ENCODE results near the gene CDKN2AIP.
A peak's percentile ranks its signal among the peaks of the same experiment; 100 is the strongest.
"Not testable (repeated sequence)": the region's sequence is repeated elsewhere in the genome, so short reads cannot be mapped to it uniquely, and the experiment has no call there.

The CDKN2AIP gene

DNA sequence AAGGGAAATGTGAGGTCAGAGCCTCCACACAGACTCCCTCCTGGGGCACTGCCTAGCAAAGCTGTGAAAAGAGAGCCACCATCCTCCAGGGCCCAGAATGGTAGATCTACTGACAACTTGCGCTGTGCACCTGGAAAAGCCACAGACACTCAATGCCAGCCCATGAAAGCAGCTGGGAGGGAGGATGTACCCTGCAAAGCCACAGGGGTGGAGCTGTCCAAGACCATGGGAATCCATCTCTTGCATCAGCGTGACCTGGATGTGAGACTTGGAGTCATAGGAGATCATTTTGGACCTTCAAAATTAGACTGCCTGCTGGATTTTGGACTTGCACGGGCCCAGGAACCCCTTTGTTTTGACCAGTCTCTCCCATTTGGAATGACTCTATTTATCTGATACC, 22.8 kb downstream of the CDKN2AIP start:
- Histone ChIP-seq H3K4me1 (ENCODE audit: control insufficient read depth, insufficient read depth, low read length) (no peaks in the 10 kb centered on the region), H3K36me3 (ENCODE audit: control insufficient read depth, insufficient read depth, low read length) (no peaks in the 10 kb centered on the region), H3K9ac (ENCODE audit: low read length) (no peak overlapping the region), H3K27me3 (ENCODE audit: control insufficient read depth, insufficient read depth, low read length) (no peaks in the 10 kb centered on the region), H3K27ac (ENCODE audit: low read depth, low read length) (no peak overlapping the region), H3K4me3 (ENCODE audit: low read length) (no peak overlapping the region)

GRCh38 chr4:183468210-183469095, 24.0 kb downstream of the CDKN2AIP start:
- no peak overlapping the region for H3K9ac ChIP-seq (ENCODE audit: low read length)
- H3K27ac ChIP-seq (ENCODE audit: low read depth, low read length), result no peak overlapping the region
- H3K4me3 ChIP-seq (ENCODE audit: low read length), result no peak overlapping the region
- no peaks in the 10 kb centered on the region for H3K36me3 ChIP-seq (ENCODE audit: control insufficient read depth, insufficient read depth, low read length)
- no peaks in the 10 kb centered on the region for H3K27me3 ChIP-seq (ENCODE audit: control insufficient read depth, insufficient read depth, low read length)
- H3K4me1 ChIP-seq (ENCODE audit: control insufficient read depth, insufficient read depth, low read length), result no peaks in the 10 kb centered on the region

DNA sequence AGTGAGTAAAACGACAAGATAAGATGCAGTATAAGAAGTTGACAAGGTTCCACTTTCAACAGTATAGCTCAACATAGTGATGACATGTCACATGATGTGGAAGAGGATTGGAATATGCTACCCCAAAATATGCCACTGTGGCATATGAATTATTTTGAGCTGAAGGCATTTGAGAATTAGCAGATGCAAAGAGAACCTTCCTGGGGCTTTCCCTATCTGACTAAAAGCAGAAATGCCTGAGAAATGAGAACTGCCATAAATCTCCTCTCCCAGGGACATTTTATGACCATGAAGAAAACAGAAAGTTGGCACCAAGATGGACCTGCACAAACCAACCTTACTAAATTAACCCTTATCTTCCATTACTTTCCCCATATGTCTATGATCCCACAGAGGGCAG, 24.8 kb downstream of the CDKN2AIP start:
- Histone ChIP-seq H3K4me1 (ENCODE audit: control insufficient read depth, insufficient read depth, low read length) (no peaks in the 10 kb centered on the region), H3K9ac (ENCODE audit: low read length) (no peak overlapping the region), H3K36me3 (ENCODE audit: control insufficient read depth, insufficient read depth, low read length) (no peaks in the 10 kb centered on the region), H3K27ac (ENCODE audit: low read depth, low read length) (no peak overlapping the region), H3K4me3 (ENCODE audit: low read length) (no peak overlapping the region), H3K27me3 (ENCODE audit: control insufficient read depth, insufficient read depth, low read length) (no peaks in the 10 kb centered on the region)

- H3K27me3 ChIP-seq (ENCODE audit: control insufficient read depth, insufficient read depth, low read length), result no peaks in the 10 kb centered on the region
- H3K4me1 ChIP-seq (ENCODE audit: control insufficient read depth, insufficient read depth, low read length), result no peaks in the 10 kb centered on the region
- no peak overlapping the region for H3K4me3 ChIP-seq (ENCODE audit: low read length)
- no peaks in the 10 kb centered on the region for H3K36me3 ChIP-seq (ENCODE audit: control insufficient read depth, insufficient read depth, low read length)
- no peak overlapping the region for H3K9ac ChIP-seq (ENCODE audit: low read length)
- H3K27ac ChIP-seq (ENCODE audit: low read depth, low read length), result no peak overlapping the region
Observed at GRCh38 chr4:183469936-183470335, 25.5 kb downstream of the CDKN2AIP start.

DNA sequence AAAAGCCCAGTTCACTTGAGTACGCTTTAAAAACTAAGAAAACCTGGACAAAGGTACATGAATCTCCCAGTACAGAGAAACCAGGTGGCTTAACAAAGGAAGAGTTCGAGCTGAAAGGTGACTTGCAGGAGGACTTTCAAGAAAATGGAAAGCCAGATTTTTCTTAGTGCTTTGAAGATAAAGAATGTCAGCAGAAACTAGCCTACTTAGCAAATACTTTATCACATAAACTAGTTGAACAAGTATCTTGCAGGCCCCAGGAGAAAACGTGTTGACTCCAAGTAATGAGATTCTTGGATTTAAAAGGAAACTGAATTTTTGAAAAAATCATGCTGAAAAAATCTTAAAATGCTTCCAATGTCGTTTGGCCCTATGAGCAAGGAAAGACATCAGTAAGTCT, 26.4 kb downstream of the CDKN2AIP start:
- Histone ChIP-seq H3K4me1 (ENCODE audit: control insufficient read depth, insufficient read depth, low read length) (no peaks in the 10 kb centered on the region), H3K27ac (ENCODE audit: low read depth, low read length) (no peak overlapping the region), H3K36me3 (ENCODE audit: control insufficient read depth, insufficient read depth, low read length) (no peaks in the 10 kb centered on the region), H3K9ac (ENCODE audit: low read length) (no peak overlapping the region), H3K27me3 (ENCODE audit: control insufficient read depth, insufficient read depth, low read length) (no peaks in the 10 kb centered on the region), H3K4me3 (ENCODE audit: low read length) (no peak overlapping the region)

GRCh38 chr4:183471946-183472708, 27.7 kb downstream of the CDKN2AIP start:
- no peaks in the 10 kb centered on the region for H3K36me3 ChIP-seq (ENCODE audit: control insufficient read depth, insufficient read depth, low read length)

GRCh38 chr4:183478123-183478522, 33.7 kb downstream of the CDKN2AIP start:
- no peaks in the 10 kb centered on the region for H3K4me1 ChIP-seq (ENCODE audit: control insufficient read depth, insufficient read depth, low read length)
- no peak overlapping the region for H3K4me3 ChIP-seq (ENCODE audit: low read length)
- H3K27me3 ChIP-seq (ENCODE audit: control insufficient read depth, insufficient read depth, low read length), result no peaks in the 10 kb centered on the region
- H3K9ac ChIP-seq (ENCODE audit: low read length), result no peak overlapping the region
- no peak overlapping the region for H3K27ac ChIP-seq (ENCODE audit: low read depth, low read length)
- H3K36me3 ChIP-seq (ENCODE audit: control insufficient read depth, insufficient read depth, low read length), result no peaks in the 10 kb centered on the region

More at GRCh38 chr4:183471946-183472708, 27.7 kb downstream of the CDKN2AIP start:
- H3K27me3 ChIP-seq (ENCODE audit: control insufficient read depth, insufficient read depth, low read length), result no peaks in the 10 kb centered on the region
- H3K27ac ChIP-seq (ENCODE audit: low read depth, low read length), result no peak overlapping the region
- no peak overlapping the region for H3K9ac ChIP-seq (ENCODE audit: low read length)
- no peaks in the 10 kb centered on the region for H3K4me1 ChIP-seq (ENCODE audit: control insufficient read depth, insufficient read depth, low read length)
- peak overlapping the region; percentile 33 for H3K4me3 ChIP-seq (ENCODE audit: low read length)

DNA sequence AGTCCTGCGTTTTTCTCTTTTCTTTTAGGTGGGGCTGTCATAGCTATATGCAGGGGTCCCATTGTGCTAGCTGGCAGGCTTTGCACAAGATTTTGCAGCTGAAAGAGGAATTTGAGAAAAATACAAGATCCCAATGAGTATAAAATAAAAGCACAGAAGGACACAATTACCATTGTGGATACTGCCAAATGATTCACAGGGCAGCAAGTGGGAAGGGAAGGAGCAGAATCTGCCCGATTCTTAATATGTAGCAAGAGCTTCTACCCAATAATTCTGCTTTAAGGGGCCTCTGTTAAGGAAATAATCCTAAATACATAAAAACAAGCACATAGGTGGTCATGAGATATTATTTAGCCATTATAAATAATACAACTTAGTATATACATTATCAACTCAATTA, 34.5 kb downstream of the CDKN2AIP start:
- H3K9ac ChIP-seq (ENCODE audit: low read length), result no peak overlapping the region
- H3K4me1 ChIP-seq (ENCODE audit: control insufficient read depth, insufficient read depth, low read length), result no peaks in the 10 kb centered on the region
- H3K27me3 ChIP-seq (ENCODE audit: control insufficient read depth, insufficient read depth, low read length), result no peaks in the 10 kb centered on the region
- no peak overlapping the region for H3K27ac ChIP-seq (ENCODE audit: low read depth, low read length)
- no peaks in the 10 kb centered on the region for H3K36me3 ChIP-seq (ENCODE audit: control insufficient read depth, insufficient read depth, low read length)
- no peak overlapping the region for H3K4me3 ChIP-seq (ENCODE audit: low read length)

GRCh38 chr4:183482515-183483095, 38.2 kb downstream of the CDKN2AIP start:
- H3K4me3 ChIP-seq (ENCODE audit: low read length); H3K36me3 ChIP-seq (ENCODE audit: control insufficient read depth, insufficient read depth, low read length); H3K27me3 ChIP-seq (ENCODE audit: control insufficient read depth, insufficient read depth, low read length); H3K9ac ChIP-seq (ENCODE audit: low read length); H3K4me1 ChIP-seq (ENCODE audit: control insufficient read depth, insufficient read depth, low read length); H3K27ac ChIP-seq (ENCODE audit: low read depth, low read length): not testable (repeated sequence)

- H3K4me1 ChIP-seq (ENCODE audit: control insufficient read depth, insufficient read depth, low read length), result no peaks in the 10 kb centered on the region
- H3K4me3 ChIP-seq (ENCODE audit: low read length), result no peak overlapping the region
- no peak overlapping the region for H3K9ac ChIP-seq (ENCODE audit: low read length)
- no peaks in the 10 kb centered on the region for H3K36me3 ChIP-seq (ENCODE audit: control insufficient read depth, insufficient read depth, low read length)
- H3K27me3 ChIP-seq (ENCODE audit: control insufficient read depth, insufficient read depth, low read length), result no peaks in the 10 kb centered on the region
- H3K27ac ChIP-seq (ENCODE audit: low read depth, low read length), result no peak overlapping the region
Observed at GRCh38 chr4:183483997-183484396, 39.6 kb downstream of the CDKN2AIP start.

DNA sequence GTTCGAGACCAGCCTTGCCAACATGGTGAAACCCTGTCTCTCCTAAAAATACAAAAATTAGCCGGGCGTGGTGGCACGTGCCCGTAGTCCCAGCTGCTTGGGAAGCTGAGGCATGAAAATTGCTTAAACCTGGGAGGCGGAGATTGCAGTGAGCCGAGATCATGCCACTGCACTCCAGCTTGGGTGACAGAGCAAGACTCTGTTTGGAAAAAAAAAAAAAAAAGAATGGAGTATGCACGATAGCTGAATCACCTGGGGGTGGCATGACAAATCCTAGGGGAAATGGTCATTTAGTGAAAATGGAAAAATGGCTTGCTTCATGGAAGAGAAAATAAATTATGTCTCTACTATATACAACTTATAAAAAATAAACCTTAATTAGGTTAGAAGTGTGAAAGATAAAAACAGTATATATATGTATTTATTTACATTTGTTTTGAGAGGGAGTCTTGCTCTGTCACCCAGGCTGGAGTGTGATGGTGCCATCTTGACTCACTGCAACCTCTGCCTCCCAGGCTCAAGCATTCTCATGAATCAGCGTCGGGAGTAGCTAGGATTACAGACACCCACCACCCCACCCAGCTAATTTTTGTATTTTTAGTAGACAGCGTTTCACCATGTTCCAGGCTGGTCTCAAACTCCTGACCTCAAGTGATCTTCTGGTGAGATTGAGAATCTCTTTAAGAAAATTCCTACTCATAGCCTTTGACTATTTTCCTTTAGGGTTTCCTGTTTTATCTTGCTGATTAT, 41.1 kb downstream of the CDKN2AIP start:
- Histone ChIP-seq H3K4me1 (ENCODE audit: control insufficient read depth, insufficient read depth, low read length) (no peaks in the 10 kb centered on the region), H3K4me3 (ENCODE audit: low read length) (no peak overlapping the region), H3K9ac (ENCODE audit: low read length) (no peak overlapping the region), H3K27me3 (ENCODE audit: control insufficient read depth, insufficient read depth, low read length) (no peaks in the 10 kb centered on the region), H3K36me3 (ENCODE audit: control insufficient read depth, insufficient read depth, low read length) (no peaks in the 10 kb centered on the region), H3K27ac (ENCODE audit: low read depth, low read length) (no peak overlapping the region)

DNA sequence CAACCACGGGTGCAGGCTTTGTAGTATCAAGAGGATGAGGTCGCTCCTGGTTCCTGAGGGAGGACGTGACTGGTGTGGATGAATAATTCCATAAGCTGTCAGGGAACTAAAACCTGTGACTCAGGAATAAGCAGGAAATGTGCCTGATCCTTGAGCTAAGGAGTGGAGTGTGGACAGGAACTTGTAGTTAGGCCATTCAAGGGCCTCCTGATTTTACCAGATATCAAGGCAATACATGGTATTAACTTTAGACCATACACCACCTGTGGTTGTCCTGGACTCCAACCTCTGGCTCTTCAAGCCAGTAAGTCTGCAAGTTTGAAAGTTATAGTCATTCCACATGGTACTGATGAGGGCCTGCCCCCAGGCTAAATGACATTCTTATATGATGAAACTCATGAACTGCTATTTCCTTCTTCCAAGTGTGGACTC, 48.4 kb downstream of the CDKN2AIP start:
- Histone ChIP-seq H3K36me3 (ENCODE audit: control insufficient read depth, insufficient read depth, low read length) (no peaks in the 10 kb centered on the region), H3K4me3 (ENCODE audit: low read length) (no peak overlapping the region), H3K9ac (ENCODE audit: low read length) (no peak overlapping the region), H3K27me3 (ENCODE audit: control insufficient read depth, insufficient read depth, low read length) (no peaks in the 10 kb centered on the region), H3K27ac (ENCODE audit: low read depth, low read length) (no peak overlapping the region), H3K4me1 (ENCODE audit: control insufficient read depth, insufficient read depth, low read length) (no peaks in the 10 kb centered on the region)

Measured in rectal smooth muscle tissue (tissue), 1 donor.